Heart left ventricle (tissue), 16 donors: ENCODE results near the gene PCDH15. TPM values are rescaled to one million over a fixed set of nuclear protein-coding genes. Genes with fewer than 3 reads are reported as not detected.
"Not testable (repeated sequence)": the region's sequence is repeated elsewhere in the genome, so short reads cannot be mapped to it uniquely, and the experiment has no call there.

ENCODE experiments used
- ATAC-seq, 4 donors: fragments of 200-7000 bp; cut with Tn5 transposase; one replicate each; pipeline ENCODE4 v1.9.1; 2020 to 2022; ENCODE audit warnings: moderate library complexity in 4 of 4, mild to moderate bottlenecking in 3 of 4, moderate number of reproducible peaks in 1 of 4
- DNase-seq, 5 donors: peaks; one replicate each; pipeline ENCODE4 v3.0.0-alpha.2; 2020
- H3K27ac ChIP-seq, 12 donors: fragments of 200-600 bp; sonication (generic) in 4 of 12; one replicate each; pipeline versions ENCODE4 v1.5.0 to v1.8.0; 2016 to 2022; ENCODE audit warnings: mild to moderate bottlenecking in 2 of 12
- H3K27me3 ChIP-seq, 9 donors: fragments of 200-600 bp; sonication (generic) in 2 of 9; one replicate each; pipeline versions ENCODE4 v1.5.1 to v1.8.0; 2016 to 2022; ENCODE audit warnings: mild to moderate bottlenecking in 3 of 9
- H3K36me3 ChIP-seq, 9 donors: fragments of 200-600 bp; sonication (generic) in 2 of 9; one replicate each; pipeline versions ENCODE4 v1.5.0 to v1.8.0; 2018 to 2022; ENCODE audit warnings: mild to moderate bottlenecking in 2 of 9
- H3K4me1 ChIP-seq, 12 donors: fragments of 200-600 bp; sonication (generic) in 4 of 12; one replicate each; pipeline versions ENCODE4 v1.5.0 to v1.8.0; 2016 to 2022; ENCODE audit warnings: mild to moderate bottlenecking in 3 of 12
- H3K4me3 ChIP-seq, 12 donors: fragments of 200-600 bp; sonication (generic) in 4 of 12; one replicate each; pipeline versions ENCODE4 v1.5.0 to v1.8.0; 2017 to 2022; ENCODE audit warnings: mild to moderate bottlenecking in 9 of 12, moderate library complexity in 4 of 12
- H3K9me3 ChIP-seq, 12 donors: fragments of 200-600 bp; sonication (generic) in 4 of 12; one replicate each; pipeline versions ENCODE4 v1.5.0 to v1.8.0; 2016 to 2022; ENCODE audit warnings: mild to moderate bottlenecking in 1 of 12
- CTCF ChIP-seq, 12 donors: fragments of 200-600 bp; sonication (generic) in 4 of 12; IDR thresholded peaks; one replicate each; pipeline versions ENCODE4 v1.5.0 to v1.8.0; 2018 to 2022; ENCODE audit warnings: antibody characterized with exemption in 12 of 12, mild to moderate bottlenecking in 5 of 12
- POLR2A ChIP-seq, 2 donors: fragments of 450-650 bp; IDR thresholded peaks; one replicate each; pipeline ENCODE4 v1.6.1; 2017; ENCODE audit warnings: antibody characterized with exemption in 2 of 2, mild to moderate bottlenecking in 2 of 2, moderate library complexity in 2 of 2
- WGBS, 4 donors: extraction: QIAGEN DNeasy Blood & Tissue Kit in 2 of 4; methylation state at CpG; one replicate each; pipeline versions ENCODE4 v1.1.5 to v1.1.7; 2013 to 2018; 5-methylcytosine and 5-hydroxymethylcytosine counted together
- intact Hi-C, 10 donors: fragments of 100-400 bp; cut with DNase I; formaldehyde crosslinking; loops; one replicate each; pipeline versions ENCODE4 v1.11.1 to v1.14.2; 2022
- polyA plus RNA-seq, 2 donors: library from polyadenylated mRNA; stranded (reverse); fragments of 200-250 nt; gene quantifications; one replicate each; pipeline ENCODE4 v1.2.3, GENCODE V29; 2013
- total RNA-seq, 9 donors: library from RNA; depleted of rRNA in 2 of 9; stranded (reverse); fragments of >200 nt in 2 of 9; fragmentation: NEBNext Ultra II Directional in 3 of 9; extraction: Animal tissue kit (Norgen Biotek cat#: 25700) in 3 of 9; gene quantifications; one replicate each; pipeline versions ENCODE4 v1.1.0 to v1.2.4, GENCODE V29; 2016 to 2023
- donor health status: ischemic (EF 13 %, LVEDD 7.1; RV severe dilation, severe dysfunction).
- donor health status: healthy with polysubstance abuse.
- donor health status: DM: no; HTN: yes; CAD: no.
- donor health status: DM: no; HTN: no; CAD: no.
- donor health status: ischemic (EF 25% LVEDD 6.9; RV normal size, moderate dysfunction).
- donor health status: ischemic (EF 25% LVEDD 5.7; RV mildly dilated, moderate dysfunction).
- donor health status: healthy.
- donor health status: DM: yes; HTN: yes; CAD: no.
- donor health status: ischemic (EF 35%, LVEDD 5.7; RV mildly dilated, moderate dysfunction).
- donor health status: nonischemic (EF 11% LVEDD 7.7; RV severe dilation, severe dysfunction).
- donor health status: DM: yes; HTN: yes; CAD: no.
- donor health status: PGD.
- donor health status: ischemic (EF 29% LVEDD 5.4; RV normal size, mild dysfunction).
- donor health status: nonischemic (EF 23%, LVEDD 6.1; RV moderate dilation, normal function).

The PCDH15 gene
- total and polyA plus RNA-seq, 11 donors = 0.04 to 0.93 (median 0.13) TPM; not detected in 3

GRCh38 chr10:54434782-54435181, 366.2 kb downstream of the PCDH15 start:
- no peaks in the 10 kb centered on the region for H3K27me3 ChIP-seq
- no peak overlapping the region for H3K4me3 ChIP-seq
- H3K4me1 ChIP-seq = no peaks in the 10 kb centered on the region
- H3K27ac ChIP-seq = no peak overlapping the region
- peaks cover 0 to 6% (median 0%) of the 10 kb centered on the region in 12 donors for H3K9me3 ChIP-seq
- no peaks in the 10 kb centered on the region for H3K36me3 ChIP-seq
- no peak for TF ChIP-seq POLR2A (IDR thresholded peaks at IDR 0.05)
- TF ChIP-seq CTCF (IDR thresholded peaks at IDR 0.05) = no peak
- DNase-seq = no peak
- intact Hi-C loops = no loop called here
- ATAC-seq = no peak

- Histone ChIP-seq H3K9me3 (no peaks in the 10 kb centered on the region), H3K36me3 (no peaks in the 10 kb centered on the region), H3K27ac (no peak overlapping the region), H3K4me3 (no peak overlapping the region), H3K4me1 (no peaks in the 10 kb centered on the region), H3K27me3 (no peaks in the 10 kb centered on the region)
- intact Hi-C loops = no loop called here
- TF ChIP-seq POLR2A (IDR thresholded peaks at IDR 0.05) (no peak), CTCF (IDR thresholded peaks at IDR 0.05) (peak in 3 of 12 donors; percentile 9 to 36 (median 10))
- 80 to 100% (median 86%) methylated on average over 1 of the region's 1 CpG for WGBS, 4 donors
- no peak for ATAC-seq
- DNase-seq = no peak
Observed at GRCh38 chr10:54415483-54415882, 385.5 kb downstream of the PCDH15 start.

- Histone ChIP-seq H3K36me3 (no peaks in the 10 kb centered on the region), H3K9me3 (peaks cover 0 to 7% (median 0%) of the 10 kb centered on the region in 12 donors), H3K27me3 (no peaks in the 10 kb centered on the region), H3K4me1 (no peaks in the 10 kb centered on the region), H3K4me3 (no peak overlapping the region), H3K27ac (no peak overlapping the region)
- DNase-seq (no peak), ATAC-seq (no peak)
- no peak for TF ChIP-seq POLR2A (IDR thresholded peaks at IDR 0.05)
- peak in 7 of 12 donors; percentile 13 to 38 (median 32) for TF ChIP-seq CTCF (IDR thresholded peaks at IDR 0.05)
- WGBS, 4 donors = 53 to 68% (median 59%) methylated on average over 1 of the region's 1 CpG
- intact Hi-C loops = no loop called here
Observed at GRCh38 chr10:54402576-54402975, 398.5 kb downstream of the PCDH15 start.

- DNase-seq (no peak), ATAC-seq (no peak)
- 54 to 67% (median 66%) methylated on average over 6 of the region's 6 CpGs for WGBS, 4 donors
- no peaks in the 10 kb centered on the region for H3K27me3 ChIP-seq
- no peaks in the 10 kb centered on the region for H3K4me1 ChIP-seq
- no peak for TF ChIP-seq CTCF (IDR thresholded peaks at IDR 0.05)
- TF ChIP-seq POLR2A (IDR thresholded peaks at IDR 0.05) = no peak
- H3K4me3 ChIP-seq = no peak overlapping the region
- H3K27ac ChIP-seq = no peak overlapping the region
- H3K9me3 ChIP-seq = no peaks in the 10 kb centered on the region
- intact Hi-C loops = loop anchor here in 1 of 10 donors (10.0 kb wide), 1 partner anchor 1511 kb away; no protein-coding TSS in a partner anchor
- no peaks in the 10 kb centered on the region for H3K36me3 ChIP-seq
Observed at GRCh38 chr10:54396031-54396430, 405.0 kb downstream of the PCDH15 start.

GRCh38 chr10:54394598-54394997, 406.4 kb downstream of the PCDH15 start:
- 61 to 73% (median 66%) methylated on average over 6 of the region's 6 CpGs for WGBS, 4 donors
- intact Hi-C loops = loop anchor here in 1 of 10 donors (10.0 kb wide), 1 partner anchor 1510 kb away; no protein-coding TSS in a partner anchor
- not testable (repeated sequence) for H3K36me3 ChIP-seq, DNase-seq, H3K9me3 ChIP-seq, H3K4me3 ChIP-seq, ATAC-seq, H3K27ac ChIP-seq, H3K27me3 ChIP-seq, H3K4me1 ChIP-seq
